ENCODE measurements around the gene PNRC1.

- TF ChIP-seq CTCF (IDR thresholded peaks at IDR 0.05) (no peak), EZH2phosphoT487 (IDR thresholded peaks at IDR 0.05) (peak; percentile 43), EZH2 (IDR thresholded peaks at IDR 0.05) (no peak)
Measured at GRCh38 chr6:89066940-89067646, 13.5 kb upstream of the PNRC1 start.
